Medulla oblongata (tissue), 1 donor: ENCODE results near the gene MTCP1.

Source experiments
- DNase-seq: peaks from one replicate; pipeline ENCODE4 v3.0.0-alpha.2; 2015; ENCODE audit errors: extremely low spot score

MTCP1 gene

GRCh38 chrX:155053656-155054055 lies 17.3 kb downstream of the MTCP1 start:
- no peak for DNase-seq

- no peak for DNase-seq
These were observed 18.0 kb downstream of the MTCP1 start for GRCh38 chrX:155052738-155053498.

- DNase-seq, result peak; percentile 66
These were observed 21.8 kb downstream of the MTCP1 start for GRCh38 chrX:155048977-155049619.

- DNase-seq, result no peak
These were observed 24.0 kb downstream of the MTCP1 start for GRCh38 chrX:155046811-155047528.

- no peak for DNase-seq
These were observed 24.7 kb downstream of the MTCP1 start for GRCh38 chrX:155046129-155046810.

- DNase-seq, result no peak
These were observed 35.2 kb downstream of the MTCP1 start for GRCh38 chrX:155035688-155036087.

GRCh38 chrX:155031657-155032056 lies 39.3 kb downstream of the MTCP1 start:
- DNase-seq, result no peak

GRCh38 chrX:155028877-155029291 lies 42.1 kb downstream of the MTCP1 start:
- no peak for DNase-seq

- DNase-seq, result no peak
These were observed 42.8 kb downstream of the MTCP1 start for GRCh38 chrX:155028129-155028528.

- DNase-seq, result peak; percentile 43
These were observed 43.3 kb downstream of the MTCP1 start for GRCh38 chrX:155027509-155028066.

GRCh38 chrX:155026727-155027508 lies 44.0 kb downstream of the MTCP1 start, which contains the start of gene FUNDC2:
Gene FUNDC2, plus strand, starts transcription at chrX:155026844. Its CDS starts 95 bp downstream, at chrX:155026939.
- peak; percentile 93 for DNase-seq

- no peak for DNase-seq
These were observed 44.6 kb downstream of the MTCP1 start for GRCh38 chrX:155026420-155026726.

GRCh38 chrX:155023907-155024833 lies 46.8 kb downstream of the MTCP1 start:
- DNase-seq, result no peak

- no peak for DNase-seq
These were observed 48.4 kb downstream of the MTCP1 start, which contains the start of gene F8 for GRCh38 chrX:155022585-155022984. Gene F8, minus strand, starts transcription at chrX:155022723. Its CDS starts 171 bp downstream, at chrX:155022552.

- no peak for DNase-seq
These were observed 50.3 kb downstream of the MTCP1 start for GRCh38 chrX:155020591-155020990.
